HepG2 (cell line): ENCODE data around the gene TUBGCP6. TPM values are rescaled to one million over a fixed set of nuclear protein-coding genes. Genes with fewer than 3 reads are reported as not detected.
A peak's percentile ranks its signal among the peaks of the same experiment; 100 is the strongest.

Experiments
- GTF2F1 ChIP-seq: fragments of 150-350 bp; IDR thresholded peaks from 2 replicates; pipeline ENCODE4 v1.6.1; 2014; ENCODE audit warnings: low read length
- HOXA9 ChIP-seq: sonication (generic); formaldehyde crosslinking; IDR thresholded peaks from 2 replicates; pipeline ENCODE4 v1.8.1; 2022; ENCODE audit warnings: missing genetic modification reagents, mild to moderate bottlenecking, moderate library complexity, borderline replicate concordance
- MATR3 ChIP-seq: sonication (generic); formaldehyde crosslinking; IDR thresholded peaks from 2 replicates; pipeline ENCODE4 v1.4.0; 2020; ENCODE audit warnings: missing genetic modification reagents
- MEF2D ChIP-seq: sonication (generic); formaldehyde crosslinking; IDR thresholded peaks from 2 replicates; pipeline ENCODE4 v1.5.1; 2020; ENCODE audit warnings: mild to moderate bottlenecking, missing genetic modification reagents
- MTA1 ChIP-seq: sonication (generic); formaldehyde crosslinking; IDR thresholded peaks from 2 replicates; pipeline ENCODE4 v1.4.0; 2020; ENCODE audit warnings: missing genetic modification reagents, mild to moderate bottlenecking, borderline replicate concordance
- NKX3-1 ChIP-seq: sonication (generic); formaldehyde crosslinking; IDR thresholded peaks from 2 replicates; pipeline ENCODE4 v1.5.0; 2020; ENCODE audit warnings: missing genetic modification reagents
- SATB2 ChIP-seq: sonication (generic); formaldehyde crosslinking; IDR thresholded peaks from 2 replicates; pipeline ENCODE4 v1.5.0; 2020; ENCODE audit warnings: missing genetic modification reagents
- SIX4 ChIP-seq: sonication (generic); formaldehyde crosslinking; IDR thresholded peaks from 2 replicates; pipeline ENCODE4 v1.4.0; 2020; ENCODE audit warnings: missing genetic modification reagents
- STAG1 ChIP-seq: sonication (generic); formaldehyde crosslinking; IDR thresholded peaks from 2 replicates; pipeline ENCODE4 v1.4.0; 2020; ENCODE audit warnings: missing genetic modification reagents
- TCF12 ChIP-seq, 2 experiments: fragments of 450-650 bp in 1 of 2; sonication (generic) in 1 of 2; formaldehyde crosslinking in 1 of 2; IDR thresholded peaks; 2 replicates each; pipeline versions ENCODE4 v1.6.1 to v1.8.0; 2017 to 2022; ENCODE audit warnings: antibody characterized with exemption in 1 of 2, mild to moderate bottlenecking in 1 of 2, missing genetic modification reagents in 1 of 2, moderate library complexity in 1 of 2
- ZFYVE20 ChIP-seq: sonication (generic); formaldehyde crosslinking; IDR thresholded peaks from 2 replicates; pipeline ENCODE4 v1.8.0; 2023; ENCODE audit warnings: low read depth, mild to moderate bottlenecking, moderate library complexity, missing genetic modification reagents, borderline replicate concordance
- ZNF160 ChIP-seq: sonication (generic); formaldehyde crosslinking; IDR thresholded peaks from 2 replicates; pipeline ENCODE4 v1.8.0; 2022; ENCODE audit warnings: mild to moderate bottlenecking, inconsistent platforms, missing genetic modification reagents
- ZNF343 ChIP-seq: sonication (generic); formaldehyde crosslinking; IDR thresholded peaks from 2 replicates; pipeline ENCODE4 v1.4.0; 2020; ENCODE audit warnings: mild to moderate bottlenecking, missing genetic modification reagents
- ZSCAN9 ChIP-seq: IDR thresholded peaks from 2 replicates; pipeline ENCODE4 v1.6.1; 2016; ENCODE audit warnings: borderline replicate concordance
- polyA plus RNA-seq, 8 experiments: library from polyadenylated mRNA; depleted of rRNA in 3 of 8; stranded (reverse) in 7 of 8; unstranded in 1 of 8; fragments of >200 nt; fragmentation: Illumina TruSeq in 4 of 8; extraction: Trizol in 4 of 8; gene quantifications; 2 replicates each; pipeline versions ENCODE4 v1.2.1 to v1.2.3, GENCODE V29; 2011 to 2016; ENCODE audit warnings: low read depth in 4 of 8, missing spikeins in 1 of 8, mixed read lengths in 1 of 8; ENCODE audit not compliant: insufficient read depth in 1 of 8
- total RNA-seq, 5 experiments: library from RNA; depleted of rRNA; stranded (reverse); fragments of >200 nt; fragmentation: Illumina TruSeq; extraction: Trizol; gene quantifications; 2 replicates each; pipeline ENCODE4 v1.2.3, GENCODE V29; 2016; ENCODE audit warnings: low read depth in 1 of 5
- TF ChIP-seq, protein P1 (sequence below): sonication (generic); formaldehyde crosslinking; IDR thresholded peaks from 2 replicates; pipeline ENCODE4 v1.8.1; 2023; ENCODE audit warnings: mild to moderate bottlenecking, inconsistent platforms, moderate library complexity, missing genetic modification reagents, borderline replicate concordance
- TF ChIP-seq, protein P2 (sequence below): sonication (generic); formaldehyde crosslinking; IDR thresholded peaks from 2 replicates; pipeline ENCODE4 v1.5.1; 2020; ENCODE audit warnings: missing genetic modification reagents, mild to moderate bottlenecking, borderline replicate concordance
- TF ChIP-seq, protein P3 (sequence below): sonication (generic); formaldehyde crosslinking; IDR thresholded peaks from 2 replicates; pipeline ENCODE4 v1.4.0; 2020; ENCODE audit warnings: mild to moderate bottlenecking, missing genetic modification reagents
- TF ChIP-seq, protein P4 (sequence below): sonication (generic); formaldehyde crosslinking; IDR thresholded peaks from 2 replicates; pipeline ENCODE4 v1.4.0; 2020; ENCODE audit warnings: mild to moderate bottlenecking, missing genetic modification reagents
- TF ChIP-seq, protein P5 (sequence below): sonication (generic); formaldehyde crosslinking; IDR thresholded peaks from 2 replicates; pipeline ENCODE4 v1.9.0; 2022; ENCODE audit warnings: missing genetic modification reagents, mild to moderate bottlenecking, borderline replicate concordance

TUBGCP6 gene
- total and polyA plus RNA-seq, 2 of the 13 experiments (the other 11 are each of a cell fraction or from before 2014, with no cell fraction given): 14.6 to 15.7 TPM

DNA sequence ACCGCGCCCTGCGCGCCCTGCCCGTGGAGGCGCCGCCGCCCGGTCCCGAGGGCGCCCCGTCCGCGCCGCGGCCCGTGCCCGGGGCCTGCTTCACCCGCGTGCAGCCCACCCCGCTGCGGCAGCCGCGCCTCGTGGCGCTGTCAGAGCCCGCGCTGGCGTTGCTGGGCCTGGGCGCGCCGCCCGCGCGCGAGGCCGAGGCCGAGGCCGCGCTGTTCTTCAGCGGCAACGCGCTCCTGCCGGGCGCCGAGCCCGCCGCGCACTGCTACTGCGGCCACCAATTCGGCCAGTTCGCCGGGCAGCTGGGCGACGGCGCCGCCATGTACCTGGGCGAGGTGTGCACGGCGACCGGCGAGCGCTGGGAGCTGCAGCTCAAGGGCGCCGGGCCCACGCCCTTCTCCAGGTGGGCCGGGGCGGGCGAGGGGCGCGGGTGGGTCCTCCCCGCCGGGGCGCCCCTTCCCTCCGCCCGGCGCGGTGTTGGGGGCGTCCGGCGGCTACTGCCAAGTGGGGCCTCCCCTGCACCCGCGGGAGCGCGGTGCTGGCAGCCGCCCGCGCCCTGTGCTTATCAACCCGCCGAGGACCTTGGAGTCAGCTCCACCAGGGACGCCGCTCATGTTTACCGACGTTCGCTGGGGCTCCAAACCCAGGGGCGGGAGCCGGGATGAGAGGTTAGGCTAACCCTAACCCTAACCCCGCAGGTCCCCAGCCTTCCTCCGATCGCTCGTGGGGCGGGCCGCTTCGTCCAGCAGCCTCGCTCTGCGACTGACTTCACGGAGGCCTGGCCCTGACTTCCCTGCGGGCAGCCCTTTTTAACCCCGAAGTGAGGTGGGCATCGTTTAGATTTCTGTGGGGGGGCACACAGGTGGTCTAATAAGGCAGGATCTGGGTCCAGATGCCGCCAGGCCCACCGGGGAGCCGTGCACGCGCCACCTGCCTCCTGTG, 43.4 kb downstream of the TUBGCP6 start (continued):
- TF ChIP-seq, protein P1, sequence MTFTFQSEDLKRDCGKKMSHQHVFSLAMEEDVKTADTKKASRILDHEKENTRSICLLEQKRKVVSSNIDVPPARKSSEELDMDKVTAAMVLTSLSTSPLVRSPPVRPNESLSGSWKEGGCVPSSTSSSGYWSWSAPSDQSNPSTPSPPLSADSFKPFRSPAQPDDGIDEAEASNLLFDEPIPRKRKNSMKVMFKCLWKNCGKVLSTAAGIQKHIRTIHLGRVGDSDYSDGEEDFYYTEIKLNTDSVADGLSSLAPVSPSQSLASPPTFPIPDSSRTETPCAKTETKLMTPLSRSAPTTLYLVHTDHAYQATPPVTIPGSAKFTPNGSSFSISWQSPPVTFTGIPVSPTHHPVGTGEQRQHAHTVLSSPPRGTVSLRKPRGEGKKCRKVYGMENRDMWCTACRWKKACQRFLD (CRISPR knock-in tag): no peak
- no peak for TF ChIP-seq GTF2F1
- TF ChIP-seq MATR3 (CRISPR knock-in tag): no peak
- TF ChIP-seq, protein P2, sequence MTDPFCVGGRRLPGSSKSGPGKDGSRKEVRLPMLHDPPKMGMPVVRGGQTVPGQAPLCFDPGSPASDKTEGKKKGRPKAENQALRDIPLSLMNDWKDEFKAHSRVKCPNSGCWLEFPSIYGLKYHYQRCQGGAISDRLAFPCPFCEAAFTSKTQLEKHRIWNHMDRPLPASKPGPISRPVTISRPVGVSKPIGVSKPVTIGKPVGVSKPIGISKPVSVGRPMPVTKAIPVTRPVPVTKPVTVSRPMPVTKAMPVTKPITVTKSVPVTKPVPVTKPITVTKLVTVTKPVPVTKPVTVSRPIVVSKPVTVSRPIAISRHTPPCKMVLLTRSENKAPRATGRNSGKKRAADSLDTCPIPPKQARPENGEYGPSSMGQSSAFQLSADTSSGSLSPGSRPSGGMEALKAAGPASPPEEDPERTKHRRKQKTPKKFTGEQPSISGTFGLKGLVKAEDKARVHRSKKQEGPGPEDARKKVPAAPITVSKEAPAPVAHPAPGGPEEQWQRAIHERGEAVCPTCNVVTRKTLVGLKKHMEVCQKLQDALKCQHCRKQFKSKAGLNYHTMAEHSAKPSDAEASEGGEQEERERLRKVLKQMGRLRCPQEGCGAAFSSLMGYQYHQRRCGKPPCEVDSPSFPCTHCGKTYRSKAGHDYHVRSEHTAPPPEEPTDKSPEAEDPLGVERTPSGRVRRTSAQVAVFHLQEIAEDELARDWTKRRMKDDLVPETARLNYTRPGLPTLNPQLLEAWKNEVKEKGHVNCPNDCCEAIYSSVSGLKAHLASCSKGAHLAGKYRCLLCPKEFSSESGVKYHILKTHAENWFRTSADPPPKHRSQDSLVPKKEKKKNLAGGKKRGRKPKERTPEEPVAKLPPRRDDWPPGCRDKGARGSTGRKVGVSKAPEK (CRISPR knock-in tag): no peak
- 0 out of 2 replicates have a peak, but pooled peaks have one; percentile 10 for TF ChIP-seq ZNF343 (CRISPR knock-in tag)
- no peak for TF ChIP-seq ZNF160 (CRISPR knock-in tag)
- no peak for TF ChIP-seq SIX4 (CRISPR knock-in tag)
- TF ChIP-seq, protein P3, sequence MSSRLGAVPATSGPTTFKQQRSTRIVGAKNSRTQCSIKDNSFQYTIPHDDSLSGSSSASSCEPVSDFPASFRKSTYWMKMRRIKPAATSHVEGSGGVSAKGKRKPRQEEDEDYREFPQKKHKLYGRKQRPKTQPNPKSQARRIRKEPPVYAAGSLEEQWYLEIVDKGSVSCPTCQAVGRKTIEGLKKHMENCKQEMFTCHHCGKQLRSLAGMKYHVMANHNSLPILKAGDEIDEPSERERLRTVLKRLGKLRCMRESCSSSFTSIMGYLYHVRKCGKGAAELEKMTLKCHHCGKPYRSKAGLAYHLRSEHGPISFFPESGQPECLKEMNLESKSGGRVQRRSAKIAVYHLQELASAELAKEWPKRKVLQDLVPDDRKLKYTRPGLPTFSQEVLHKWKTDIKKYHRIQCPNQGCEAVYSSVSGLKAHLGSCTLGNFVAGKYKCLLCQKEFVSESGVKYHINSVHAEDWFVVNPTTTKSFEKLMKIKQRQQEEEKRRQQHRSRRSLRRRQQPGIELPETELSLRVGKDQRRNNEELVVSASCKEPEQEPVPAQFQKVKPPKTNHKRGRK (CRISPR knock-in tag): no peak
- no peak for TF ChIP-seq HOXA9 (CRISPR knock-in tag)
- no peak for TF ChIP-seq TCF12 (IDR thresholded peaks at IDR 0.05)
- TF ChIP-seq TCF12 (CRISPR knock-in tag; IDR thresholded peaks at IDR 0.05): no peak
- TF ChIP-seq, protein P4, sequence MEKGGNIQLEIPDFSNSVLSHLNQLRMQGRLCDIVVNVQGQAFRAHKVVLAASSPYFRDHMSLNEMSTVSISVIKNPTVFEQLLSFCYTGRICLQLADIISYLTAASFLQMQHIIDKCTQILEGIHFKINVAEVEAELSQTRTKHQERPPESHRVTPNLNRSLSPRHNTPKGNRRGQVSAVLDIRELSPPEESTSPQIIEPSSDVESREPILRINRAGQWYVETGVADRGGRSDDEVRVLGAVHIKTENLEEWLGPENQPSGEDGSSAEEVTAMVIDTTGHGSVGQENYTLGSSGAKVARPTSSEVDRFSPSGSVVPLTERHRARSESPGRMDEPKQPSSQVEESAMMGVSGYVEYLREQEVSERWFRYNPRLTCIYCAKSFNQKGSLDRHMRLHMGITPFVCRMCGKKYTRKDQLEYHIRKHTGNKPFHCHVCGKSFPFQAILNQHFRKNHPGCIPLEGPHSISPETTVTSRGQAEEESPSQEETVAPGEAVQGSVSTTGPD (CRISPR knock-in tag): no peak
- TF ChIP-seq NKX3-1 (CRISPR knock-in tag): no peak
- TF ChIP-seq, protein P5, sequence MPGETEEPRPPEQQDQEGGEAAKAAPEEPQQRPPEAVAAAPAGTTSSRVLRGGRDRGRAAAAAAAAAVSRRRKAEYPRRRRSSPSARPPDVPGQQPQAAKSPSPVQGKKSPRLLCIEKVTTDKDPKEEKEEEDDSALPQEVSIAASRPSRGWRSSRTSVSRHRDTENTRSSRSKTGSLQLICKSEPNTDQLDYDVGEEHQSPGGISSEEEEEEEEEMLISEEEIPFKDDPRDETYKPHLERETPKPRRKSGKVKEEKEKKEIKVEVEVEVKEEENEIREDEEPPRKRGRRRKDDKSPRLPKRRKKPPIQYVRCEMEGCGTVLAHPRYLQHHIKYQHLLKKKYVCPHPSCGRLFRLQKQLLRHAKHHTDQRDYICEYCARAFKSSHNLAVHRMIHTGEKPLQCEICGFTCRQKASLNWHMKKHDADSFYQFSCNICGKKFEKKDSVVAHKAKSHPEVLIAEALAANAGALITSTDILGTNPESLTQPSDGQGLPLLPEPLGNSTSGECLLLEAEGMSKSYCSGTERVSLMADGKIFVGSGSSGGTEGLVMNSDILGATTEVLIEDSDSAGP: no peak
- TF ChIP-seq ZFYVE20 (CRISPR knock-in tag): 0 out of 2 replicates have a peak, but pooled peaks have one; percentile 62
- no peak for TF ChIP-seq STAG1 (CRISPR knock-in tag)
- TF ChIP-seq SATB2 (CRISPR knock-in tag): no peak
- no peak for TF ChIP-seq MTA1 (CRISPR knock-in tag)
- TF ChIP-seq ZSCAN9 (CRISPR knock-in tag): no peak
- no peak for TF ChIP-seq MEF2D
